IMR-90 (cell line): ENCODE results near the gene SSNA1. TPM values are rescaled to one million over a fixed set of nuclear protein-coding genes. Genes with fewer than 3 reads are reported as not detected.

Experiments used
- ATAC-seq: fragments of 200-7000 bp; cut with Tn5 transposase; 2 replicates; pipeline ENCODE4 v1.9.1; 2020; ENCODE audit warnings: low read depth, mild to moderate bottlenecking, moderate library complexity
- BruUV-seq: library from RNA; stranded (reverse); fragments of 400-500 nt; replicated peaks from 2 replicates; lab custom pipeline; 2021; lab: Mats Ljungman, UMichigan
- CTCF ChIA-PET: fragments of 300-600 bp; formaldehyde crosslinking; extraction: SDS; loops from one replicate; lab custom pipeline; 2021; ENCODE audit warnings: antibody characterized with exemption; lab: Yijun Ruan, JAX
- POLR2A ChIA-PET: fragments of 300-600 bp; sonication (Branson Sonifier 250); formaldehyde crosslinking; loops from one replicate; lab custom pipeline; 2022; ENCODE audit warnings: antibody characterized with exemption; ENCODE audit not compliant: unreplicated experiment; lab: Charles Lee
- DNase-seq: peaks from one replicate; pipeline ENCODE4 v3.0.0; 2013
- H2AFZ ChIP-seq: replicated peaks from 2 replicates; pipeline ENCODE3; 2013; ENCODE audit warnings: low read length, mild to moderate bottlenecking; ENCODE audit not compliant: poor library complexity
- H2AK5ac ChIP-seq: 2 replicates; pipeline ENCODE4 v1.6.1; 2013; ENCODE audit warnings: low read depth, low read length, inconsistent platforms
- H2AK9ac ChIP-seq: replicated peaks from 2 replicates; pipeline ENCODE3; 2013; ENCODE audit warnings: mild to moderate bottlenecking, low read depth, low read length, moderate library complexity; ENCODE audit not compliant: poor library complexity
- H2BK120ac ChIP-seq: 2 replicates; pipeline ENCODE4 v1.6.1; 2013; ENCODE audit warnings: low read depth, low read length, inconsistent platforms
- H2BK15ac ChIP-seq: 3 replicates; pipeline ENCODE4 v1.6.1; 2013; ENCODE audit warnings: low read depth, low read length, inconsistent platforms
- H2BK20ac ChIP-seq: 2 replicates; pipeline ENCODE4 v1.6.1; 2013; ENCODE audit warnings: low read depth, mild to moderate bottlenecking, inconsistent platforms, low read length, moderate library complexity
- H2BK5ac ChIP-seq: 2 replicates; pipeline ENCODE4 v1.6.1; 2013; ENCODE audit warnings: mild to moderate bottlenecking, low read depth, low read length, inconsistent platforms; ENCODE audit not compliant: poor library complexity, severe bottlenecking
- H3K14ac ChIP-seq: replicated peaks from 2 replicates; pipeline ENCODE4 v1.6.1; 2013; ENCODE audit warnings: low read depth, low read length, inconsistent platforms
- H3K18ac ChIP-seq: 2 replicates; pipeline ENCODE4 v1.6.1; 2013; ENCODE audit warnings: low read depth, low read length, control low read depth
- H3K23ac ChIP-seq: 2 replicates; pipeline ENCODE4 v1.6.1; 2013; ENCODE audit warnings: low read depth, low read length, inconsistent platforms
- H3K27ac ChIP-seq: 2 replicates; pipeline ENCODE4 v1.5.1; 2013; ENCODE audit warnings: mild to moderate bottlenecking, control low read depth, low read length; ENCODE audit not compliant: insufficient read depth
- H3K27me3 ChIP-seq: 2 replicates; pipeline ENCODE4 v1.6.1; 2013; ENCODE audit warnings: low read length; ENCODE audit not compliant: control insufficient read depth, insufficient read depth
- H3K36me3 ChIP-seq: 2 replicates; pipeline ENCODE4 v1.6.1; 2013; ENCODE audit warnings: low read length, mixed read lengths; ENCODE audit not compliant: control insufficient read depth, insufficient read depth
- H3K4ac ChIP-seq: 2 replicates; pipeline ENCODE4 v1.6.1; 2013; ENCODE audit warnings: low read depth, low read length, inconsistent platforms
- H3K4me1 ChIP-seq: 2 replicates; pipeline ENCODE4 v1.6.1; 2013; ENCODE audit warnings: low read length, mixed read lengths; ENCODE audit not compliant: control insufficient read depth, insufficient read depth
- H3K4me2 ChIP-seq: 2 replicates; pipeline ENCODE4 v1.6.1; 2013; ENCODE audit warnings: low read depth, mild to moderate bottlenecking, control low read depth, low read length, moderate library complexity
- H3K4me3 ChIP-seq: 2 replicates; pipeline ENCODE4 v1.5.1; 2013; ENCODE audit warnings: low read depth, mild to moderate bottlenecking, control low read depth, low read length, moderate library complexity; ENCODE audit not compliant: insufficient read depth
- H3K56ac ChIP-seq: 2 replicates; pipeline ENCODE4 v1.6.1; 2013; ENCODE audit warnings: low read length, inconsistent platforms; ENCODE audit not compliant: insufficient read depth; ENCODE audit errors: extremely low read depth
- H3K79me1 ChIP-seq, 2 experiments: 2 replicates each; pipeline ENCODE4 v1.6.1; 2013; ENCODE audit warnings: low read length in 2 of 2, inconsistent platforms in 1 of 2, low read depth in 1 of 2
- H3K9ac ChIP-seq: 2 replicates; pipeline ENCODE4 v1.6.1; 2013; ENCODE audit warnings: low read depth, low read length, control low read depth
- H3K9me1 ChIP-seq: 2 replicates; pipeline ENCODE4 v1.6.1; 2013; ENCODE audit warnings: low read length, inconsistent platforms; ENCODE audit not compliant: insufficient read depth
- H3K9me3 ChIP-seq: 2 replicates; pipeline ENCODE4 v1.6.1; 2013; ENCODE audit warnings: low read length; ENCODE audit not compliant: control insufficient read depth, insufficient read depth
- H4K20me1 ChIP-seq: 2 replicates; pipeline ENCODE4 v1.6.1; 2013; ENCODE audit warnings: low read length, inconsistent platforms; ENCODE audit not compliant: insufficient read depth
- H4K5ac ChIP-seq: 2 replicates; pipeline ENCODE4 v1.6.1; 2013; ENCODE audit warnings: mild to moderate bottlenecking, low read depth, low read length, control low read depth
- H4K8ac ChIP-seq, 2 experiments: 2 replicates each; pipeline ENCODE4 v1.6.1; 2013; ENCODE audit warnings: low read depth in 2 of 2, low read length in 2 of 2, control low read depth in 1 of 2, inconsistent platforms in 1 of 2
- H4K91ac ChIP-seq: 2 replicates; pipeline ENCODE4 v1.6.1; 2013; ENCODE audit warnings: low read depth, low read length, inconsistent platforms; ENCODE audit not compliant: insufficient read depth
- MXI1 ChIP-seq: IDR thresholded peaks from 2 replicates; pipeline ENCODE4 v1.6.1; 2012; ENCODE audit warnings: low read depth, mild to moderate bottlenecking, low read length, moderate library complexity, borderline replicate concordance
- RCOR1 ChIP-seq: IDR thresholded peaks from 2 replicates; pipeline ENCODE4 v1.6.1; 2012; ENCODE audit warnings: mild to moderate bottlenecking, low read length, improper control_type of control experiment; ENCODE audit not compliant: insufficient replicate concordance
- WGBS, 2 experiments: methylation state at CpG; one replicate each; pipeline versions ENCODE4 v1.1.5 to v1.1.7; 2013; ENCODE audit warnings: missing lambda C conversion rate in 2 of 2; ENCODE audit not compliant: insufficient read length in 1 of 2; ENCODE audit errors: extremely low coverage in 2 of 2; 5-methylcytosine and 5-hydroxymethylcytosine counted together
- dilution Hi-C: fragments of 300-500 bp; cut with HindIII; formaldehyde crosslinking; loops from one replicate; pipeline ENCODE4 v1.14.3; 2018; ENCODE audit warnings: low sequenced_read_pairs; ENCODE audit not compliant: unreplicated experiment
- in situ Hi-C: fragments of 300-500 bp; cut with MboI; formaldehyde crosslinking; loops from 3 replicates; pipeline ENCODE4 v1.14.3; 2019; ENCODE audit warnings: low sequenced_read_pairs, inconsistent platforms, mixed read lengths
- intact Hi-C: fragments of 100-400 bp; cut with micrococcal nuclease; formaldehyde crosslinking; loops from 2 replicates; pipeline ENCODE4 v1.10.0; 2022
- polyA plus RNA-seq, 3 experiments: library from polyadenylated mRNA; depleted of rRNA; stranded (reverse); fragments of >200 nt; gene quantifications; 2 replicates each; pipeline ENCODE4 v1.2.3, GENCODE V29; 2012; ENCODE audit warnings: low replicate concordance in 1 of 3
- total RNA-seq: library from RNA; depleted of rRNA; stranded (reverse); fragments of >200 nt; gene quantifications from 2 replicates; pipeline ENCODE4 v1.2.3, GENCODE V29; 2012

Gene SSNA1
- total and polyA plus RNA-seq, 2 of the 4 experiments (the other 2 are of a cell fraction) = 55.7 to 86.7 TPM

DNA sequence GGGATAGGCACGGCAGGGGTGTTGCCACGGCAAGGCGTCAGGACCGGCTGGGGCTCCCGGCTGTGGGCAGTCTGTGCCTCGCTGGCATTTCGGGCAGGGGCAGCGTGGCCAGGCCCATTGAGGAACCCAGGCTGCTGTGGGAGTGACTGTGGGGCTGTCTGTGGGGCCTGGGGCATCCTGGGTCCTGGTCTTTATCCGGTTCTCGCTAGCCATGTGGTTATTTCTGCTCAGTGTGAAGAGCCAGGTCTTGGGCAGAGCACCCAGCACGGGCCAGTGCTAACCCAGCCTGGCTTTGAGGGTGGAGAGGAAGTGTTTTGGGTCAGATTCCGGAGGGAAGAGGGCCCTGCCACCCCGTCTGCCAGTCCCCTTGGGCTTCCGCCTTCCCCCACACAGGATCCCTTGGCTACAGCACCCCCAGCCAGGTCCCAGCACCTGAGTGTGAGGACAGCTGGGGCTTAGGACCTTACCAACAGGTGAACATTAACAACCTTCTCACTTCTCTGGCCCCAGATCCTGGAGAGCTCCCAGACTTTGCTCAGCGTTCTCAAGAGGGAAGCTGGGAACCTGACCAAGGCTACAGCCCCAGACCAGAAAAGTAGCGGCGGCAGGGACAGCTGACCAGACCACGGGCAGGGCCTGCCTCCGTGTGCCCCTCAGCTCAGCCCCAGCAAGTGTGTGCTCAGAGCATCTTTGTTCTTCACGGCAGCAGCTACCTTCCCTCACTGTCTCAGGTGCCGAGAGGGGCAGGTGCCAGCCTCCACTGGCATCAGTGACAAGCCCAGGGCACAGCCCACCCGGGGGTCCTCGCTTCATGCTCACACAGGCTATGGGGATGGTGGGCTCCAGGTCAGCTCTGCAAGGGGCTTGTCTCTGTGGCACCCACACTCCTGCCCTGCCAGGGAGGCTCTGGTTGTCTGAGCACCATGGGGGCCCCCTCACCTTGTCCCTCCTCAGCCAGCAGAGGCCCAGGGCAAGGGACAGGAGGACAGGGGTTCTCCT lies 1.1 kb downstream of the SSNA1 start:
- Histone ChIP-seq H3K56ac (0 out of 2 replicates have a peak overlapping the region, but pooled peaks have one; percentile 0), H2AK9ac (peak overlapping the region; percentile 96), H3K4me2 (peak overlapping the region; percentile 89), H3K9me1 (no peaks in the 10 kb centered on the region), H4K8ac (peak overlapping the region in 1 of 2 experiments; percentile 25; a peak in 1 of 4 replicates), H4K91ac (no peak overlapping the region), H2AK5ac (peak overlapping the region; percentile 17), H3K14ac (peak overlapping the region; percentile 77), H3K36me3 (peaks cover 42% of the 10 kb centered on the region), H3K27me3 (no peaks in the 10 kb centered on the region), H2AFZ (peak overlapping the region; percentile 99), H3K23ac (peak overlapping the region; percentile 21), H3K9me3 (no peaks in the 10 kb centered on the region), H3K4me1 (peaks cover 16% of the 10 kb centered on the region), H2BK15ac (no peak overlapping the region), H2BK120ac (no peak overlapping the region), H2BK5ac (peak overlapping the region; percentile 34), H3K4ac (peak overlapping the region; percentile 71), H3K27ac (peak overlapping the region; percentile 73), H3K9ac (peak overlapping the region; percentile 69), H4K5ac (no peak overlapping the region), H3K4me3 (peak overlapping the region; percentile 91), H4K20me1 (peaks cover 23% of the 10 kb centered on the region), H3K18ac (no peak overlapping the region), H3K79me1 (peaks cover 5 to 68% of the 10 kb centered on the region in 2 experiments), H2BK20ac (no peak overlapping the region)
- intact Hi-C loops (loop anchor here (1.0 kb wide), 1 partner anchor 11 kb away; the partner anchor contains the start of gene TPRN), dilution Hi-C loops (no loop called here), in situ Hi-C loops (no loop called here)
- ATAC-seq (peak; percentile 2; the same call in 1 of the 2 replicates), DNase-seq (no peak)
- BruUV-seq = TSS peak; percentile 76
- TF ChIP-seq RCOR1 (no peak), MXI1 (peak; percentile 0; the same call in 1 of the 2 replicates)
- ChIA-PET POLR2A (interaction anchor here (0.9 to 1.3 kb wide), 3 partner anchors 10 to 51 kb away, joined by 3 read pairs; partner anchors contain the start of gene TPRN), CTCF (interaction anchor here (0.6 to 0.9 kb wide), 2 partner anchors 47 to 126 kb away, joined by 3 read pairs; no protein-coding TSS in a partner anchor)
- WGBS, 2 experiments = 63% methylated on average over 9 of the region's 23 CpGs; no CpG with 5 or more reads in 1 of the 2 experiments
